Measurements from ENCODE around the gene TAC3. TPM values are rescaled to one million over a fixed set of nuclear protein-coding genes. Genes with fewer than 3 reads are reported as not detected.

The TAC3 gene
- total RNA-seq, 1 experiment from 2014 or later: 6.2 TPM

- Histone ChIP-seq H3K14ac (ENCODE audit: insufficient read depth, low read length) (no peak overlapping the region), H3K79me2 (ENCODE audit: insufficient read depth, low read length) (no peaks in the 10 kb centered on the region), H3K4ac (ENCODE audit: low read depth, low read length) (no peak overlapping the region), H3T11ph (ENCODE audit: low read length) (no peak overlapping the region), H3K79me1 (ENCODE audit: insufficient read depth, low read depth, low read length, poor library complexity, severe bottlenecking) (no peaks in the 10 kb centered on the region), H2AFZ (ENCODE audit: low read length) (no peak overlapping the region), H3K27ac (ENCODE audit: insufficient read length, low read depth, low read length) (no peak overlapping the region), H2BK120ac (ENCODE audit: low read depth, low read length, poor library complexity, severe bottlenecking) (no peak overlapping the region), H2AK5ac (ENCODE audit: insufficient read length, low read length) (no peak overlapping the region), H2BK12ac (ENCODE audit: insufficient read length, low read depth, low read length) (no peak overlapping the region), H3K9ac (ENCODE audit: extremely low read depth, insufficient read length, low read length) (no peak overlapping the region), H3K18ac (ENCODE audit: insufficient read length, low read depth, low read length) (no peak overlapping the region), H3K4me2 (ENCODE audit: insufficient read depth, insufficient read length, low read length) (no peak overlapping the region), H4K5ac (ENCODE audit: insufficient read length, low read depth, low read length) (no peak overlapping the region), H4K91ac (ENCODE audit: insufficient read length, low read depth, low read length) (no peak overlapping the region), H3K9me3 (ENCODE audit: control insufficient read depth, low read depth, low read length) (no peaks in the 10 kb centered on the region), H2BK20ac (ENCODE audit: low read depth, low read length, poor library complexity, severe bottlenecking) (no peak overlapping the region), H2BK5ac (ENCODE audit: insufficient read length, low read length) (no peak overlapping the region), H4K20me1 (ENCODE audit: control insufficient read depth, insufficient read depth, insufficient read length) (no peaks in the 10 kb centered on the region), H3K23me2 (ENCODE audit: insufficient read length, low read depth, low read length, poor library complexity, severe bottlenecking) (no peaks in the 10 kb centered on the region), H3K4me1 (ENCODE audit: insufficient read depth, low read length) (peaks cover 3% of the 10 kb centered on the region; the same call in 1 of the 2 replicates), H3K23ac (ENCODE audit: insufficient read length, low read depth, low read length) (no peak overlapping the region), H3K56ac (ENCODE audit: insufficient read length, low read depth, low read length) (no peak overlapping the region), H3K27me3 (ENCODE audit: insufficient read depth, low read length) (no peaks in the 10 kb centered on the region), H2BK15ac (ENCODE audit: low read depth, low read length) (no peak overlapping the region), H4K8ac (replicated peaks; ENCODE audit: insufficient read length, low read depth, low read length) (no peak overlapping the region)
- Mint-ChIP-seq H3K27ac (peak overlapping the region in 1 of 3 experiments; percentile 30; a peak in 2 of 7 replicates), H3K27me3 (ENCODE audit: low read depth) (no peaks in the 10 kb centered on the region), H3K36me3 (ENCODE audit: insufficient read depth in 1 of 3, low read depth in 3 of 3) (peaks cover 0 to 10% (median 9%) of the 10 kb centered on the region in 3 experiments; a peak in 4 of 7 replicates), H3K4me3 (no peak overlapping the region), H3K4me1 (peaks cover 18 to 26% of the 10 kb centered on the region in 2 experiments), H3K9me3 (no peaks in the 10 kb centered on the region; a peak in 1 of 5 replicates)
- TF ChIP-seq CTCF (conservative IDR thresholded peaks at IDR 0.05): no peak
- peak; percentile 30 for DNase-seq
- WGBS (ENCODE audit: extremely low coverage, insufficient read length, low lambda C conversion rate): no CpG with 5 or more reads among the region's 8 CpGs
These were observed 24.7 kb downstream of the TAC3 start for GRCh38 chr12:56991319-56992246.

Data from H9 (cell line).